Breast epithelium (tissue), 3 donors: ENCODE results near the gene KCND3.

Experiments used
- POLR2AphosphoS5 ChIP-seq, 3 donors: sonication (generic); formaldehyde crosslinking; IDR thresholded peaks; one replicate each; pipeline ENCODE4 v1.6.1; 2017; ENCODE audit warnings: antibody characterized with exemption in 3 of 3
- TF ChIP-seq, protein P1 (sequence below), 3 donors: fragments of 450-650 bp; IDR thresholded peaks; one replicate each; pipeline ENCODE4 v1.5.1; 2016 to 2017; ENCODE audit warnings: antibody characterized with exemption in 3 of 3, mild to moderate bottlenecking in 3 of 3, moderate library complexity in 3 of 3

DNA sequence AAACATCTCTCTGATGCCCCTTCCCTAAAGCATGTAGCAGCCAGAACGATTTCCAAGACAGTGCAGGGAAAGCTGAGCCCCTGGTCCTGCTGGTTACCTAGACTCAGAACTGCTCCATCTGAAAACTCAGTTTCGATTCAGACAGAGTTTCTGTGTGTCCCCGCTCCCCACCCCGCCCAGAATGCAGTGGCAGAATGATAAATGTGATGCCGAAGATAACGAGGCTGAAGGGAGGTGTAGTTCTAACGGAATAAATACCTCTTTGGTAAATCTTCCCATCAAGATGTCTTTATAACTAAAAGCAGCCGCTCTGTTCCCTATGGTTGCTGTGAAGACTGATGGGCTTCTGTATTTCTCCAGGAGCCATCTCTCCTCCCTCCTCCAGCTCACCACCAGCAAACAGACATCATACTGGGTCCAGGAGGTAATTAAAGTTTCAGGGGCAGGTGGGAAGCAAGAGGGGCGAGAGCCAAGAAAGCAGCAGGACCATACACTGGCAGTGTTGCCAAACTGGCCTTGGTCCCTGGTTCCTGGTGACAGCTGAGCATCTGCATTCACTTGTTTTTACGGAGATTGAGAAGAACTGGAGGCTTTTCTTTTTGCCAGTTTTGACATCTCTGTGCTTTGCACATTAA is 156.8 kb downstream of the KCND3 start:
- TF ChIP-seq, protein P1, sequence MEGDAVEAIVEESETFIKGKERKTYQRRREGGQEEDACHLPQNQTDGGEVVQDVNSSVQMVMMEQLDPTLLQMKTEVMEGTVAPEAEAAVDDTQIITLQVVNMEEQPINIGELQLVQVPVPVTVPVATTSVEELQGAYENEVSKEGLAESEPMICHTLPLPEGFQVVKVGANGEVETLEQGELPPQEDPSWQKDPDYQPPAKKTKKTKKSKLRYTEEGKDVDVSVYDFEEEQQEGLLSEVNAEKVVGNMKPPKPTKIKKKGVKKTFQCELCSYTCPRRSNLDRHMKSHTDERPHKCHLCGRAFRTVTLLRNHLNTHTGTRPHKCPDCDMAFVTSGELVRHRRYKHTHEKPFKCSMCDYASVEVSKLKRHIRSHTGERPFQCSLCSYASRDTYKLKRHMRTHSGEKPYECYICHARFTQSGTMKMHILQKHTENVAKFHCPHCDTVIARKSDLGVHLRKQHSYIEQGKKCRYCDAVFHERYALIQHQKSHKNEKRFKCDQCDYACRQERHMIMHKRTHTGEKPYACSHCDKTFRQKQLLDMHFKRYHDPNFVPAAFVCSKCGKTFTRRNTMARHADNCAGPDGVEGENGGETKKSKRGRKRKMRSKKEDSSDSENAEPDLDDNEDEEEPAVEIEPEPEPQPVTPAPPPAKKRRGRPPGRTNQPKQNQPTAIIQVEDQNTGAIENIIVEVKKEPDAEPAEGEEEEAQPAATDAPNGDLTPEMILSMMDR (IDR thresholded peaks at IDR 0.05) = no peak
- no peak for TF ChIP-seq POLR2AphosphoS5 (IDR thresholded peaks at IDR 0.05)
